ENCODE data around the gene PSMF1.

The PSMF1 gene

DNA sequence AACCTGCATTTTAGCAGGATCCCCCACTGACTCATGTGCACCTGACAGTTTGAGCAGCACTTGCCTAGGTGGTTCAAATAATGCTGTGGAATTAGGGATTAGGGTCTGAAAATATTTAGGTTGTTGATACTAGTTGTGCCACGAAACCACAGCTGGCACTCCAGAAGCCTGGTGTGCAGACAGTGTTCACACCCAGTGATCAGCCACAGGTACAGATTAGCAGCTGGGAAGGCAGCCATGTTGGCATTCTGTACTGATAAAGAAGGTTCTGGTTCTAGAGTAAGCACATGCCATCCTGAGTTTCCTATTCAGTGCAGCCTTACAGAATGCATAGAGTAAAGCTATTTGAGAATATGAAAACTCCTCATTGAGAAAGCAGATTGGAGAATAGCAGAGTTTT lies 36.3 kb downstream of the PSMF1 start:
- POLR2A ChIA-PET = no interaction called here
- TF ChIP-seq ELF4 (IDR thresholded peaks at IDR 0.05) (no peak), SP1 (IDR thresholded peaks at IDR 0.05) (no peak), ZNF384 (IDR thresholded peaks at IDR 0.05) (no peak), LEF1 (IDR thresholded peaks at IDR 0.05; ENCODE audit: borderline replicate concordance) (no peak), TARDBP (IDR thresholded peaks at IDR 0.05) (no peak), ARNT (IDR thresholded peaks at IDR 0.05) (no peak), SUZ12 (IDR thresholded peaks at IDR 0.05) (no peak), FOXA1 (IDR thresholded peaks at IDR 0.05) (no peak), CTBP1 (IDR thresholded peaks at IDR 0.05; ENCODE audit: borderline replicate concordance) (no peak), HDGF (IDR thresholded peaks at IDR 0.05; ENCODE audit: borderline replicate concordance) (no peak), BHLHE40 (IDR thresholded peaks at IDR 0.05; ENCODE audit: borderline replicate concordance) (no peak), L3MBTL2 (conservative IDR thresholded peaks at IDR 0.05) (no peak), FOXK2 (IDR thresholded peaks at IDR 0.05) (no peak), NFRKB (IDR thresholded peaks at IDR 0.05) (no peak), FOXM1 (IDR thresholded peaks at IDR 0.05; ENCODE audit: borderline replicate concordance) (no peak)
- TF ChIP-seq, protein P1, sequence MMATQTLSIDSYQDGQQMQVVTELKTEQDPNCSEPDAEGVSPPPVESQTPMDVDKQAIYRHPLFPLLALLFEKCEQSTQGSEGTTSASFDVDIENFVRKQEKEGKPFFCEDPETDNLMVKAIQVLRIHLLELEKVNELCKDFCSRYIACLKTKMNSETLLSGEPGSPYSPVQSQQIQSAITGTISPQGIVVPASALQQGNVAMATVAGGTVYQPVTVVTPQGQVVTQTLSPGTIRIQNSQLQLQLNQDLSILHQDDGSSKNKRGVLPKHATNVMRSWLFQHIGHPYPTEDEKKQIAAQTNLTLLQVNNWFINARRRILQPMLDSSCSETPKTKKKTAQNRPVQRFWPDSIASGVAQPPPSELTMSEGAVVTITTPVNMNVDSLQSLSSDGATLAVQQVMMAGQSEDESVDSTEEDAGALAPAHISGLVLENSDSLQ (IDR thresholded peaks at IDR 0.05) = no peak
- DNase-seq (ENCODE audit: extremely low spot score) = no peak
- CTCF ChIA-PET = no interaction called here

DNA sequence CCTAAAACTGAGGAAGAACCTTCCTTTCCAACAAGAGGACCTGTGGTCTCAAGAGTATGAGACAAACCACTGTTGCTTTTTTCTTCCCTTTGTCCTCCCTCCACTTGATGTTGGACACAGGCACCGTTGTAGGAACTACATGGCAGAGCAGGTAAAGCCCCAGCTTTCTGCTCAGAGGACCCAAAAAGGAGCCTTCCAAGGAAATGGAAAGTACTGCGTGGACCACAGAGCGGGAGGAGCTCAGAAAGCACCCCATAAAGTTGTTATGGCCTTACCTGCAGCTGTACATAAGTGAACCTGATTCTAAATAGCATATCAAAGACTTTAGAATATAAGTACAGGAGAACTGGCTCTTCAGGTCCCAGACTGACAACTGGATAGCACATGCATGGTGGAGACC lies 36.9 kb downstream of the PSMF1 start:
- TF ChIP-seq TARDBP (IDR thresholded peaks at IDR 0.05) (no peak), FOXK2 (IDR thresholded peaks at IDR 0.05) (no peak)
- POLR2A ChIA-PET = no interaction called here

DNA sequence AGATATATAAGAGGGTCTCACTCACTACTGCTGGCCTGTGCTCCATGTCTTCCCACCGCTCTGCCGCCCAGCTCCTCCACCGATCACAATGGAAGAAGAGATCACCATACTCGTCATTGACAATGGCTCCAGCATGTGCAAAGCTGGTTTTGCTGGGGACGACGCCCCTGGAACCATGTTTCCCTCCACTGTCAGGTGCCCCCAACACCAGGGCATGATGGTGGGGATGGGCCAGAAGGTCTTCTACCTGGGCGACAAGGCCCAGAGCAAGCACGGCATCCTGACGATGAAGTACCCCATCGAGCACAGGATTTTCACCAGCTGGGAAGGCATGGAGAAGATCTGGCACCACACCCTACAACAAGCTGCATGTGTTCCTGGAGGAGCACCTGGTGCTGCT lies 42.1 kb downstream of the PSMF1 start:
- ChIA-PET CTCF (interaction anchor here (0.5 kb wide), 1 partner anchor 20 kb away, joined by 3 read pairs; no protein-coding TSS in a partner anchor), POLR2A (no interaction called here)
- DNase-seq (ENCODE audit: extremely low spot score) = no peak
- TF ChIP-seq HDGF (IDR thresholded peaks at IDR 0.05; ENCODE audit: borderline replicate concordance) (no peak), NFRKB (IDR thresholded peaks at IDR 0.05) (no peak), FOXA1 (IDR thresholded peaks at IDR 0.05) (no peak), ELF4 (IDR thresholded peaks at IDR 0.05) (no peak), CTBP1 (IDR thresholded peaks at IDR 0.05; ENCODE audit: borderline replicate concordance) (no peak), SP1 (IDR thresholded peaks at IDR 0.05) (no peak), ZNF384 (IDR thresholded peaks at IDR 0.05) (no peak), SUZ12 (IDR thresholded peaks at IDR 0.05) (no peak)

More for the DNA sequence above, 36.9 kb downstream of the PSMF1 start:
- DNase-seq (ENCODE audit: extremely low spot score) = no peak
- CTCF ChIA-PET = no interaction called here

DNA sequence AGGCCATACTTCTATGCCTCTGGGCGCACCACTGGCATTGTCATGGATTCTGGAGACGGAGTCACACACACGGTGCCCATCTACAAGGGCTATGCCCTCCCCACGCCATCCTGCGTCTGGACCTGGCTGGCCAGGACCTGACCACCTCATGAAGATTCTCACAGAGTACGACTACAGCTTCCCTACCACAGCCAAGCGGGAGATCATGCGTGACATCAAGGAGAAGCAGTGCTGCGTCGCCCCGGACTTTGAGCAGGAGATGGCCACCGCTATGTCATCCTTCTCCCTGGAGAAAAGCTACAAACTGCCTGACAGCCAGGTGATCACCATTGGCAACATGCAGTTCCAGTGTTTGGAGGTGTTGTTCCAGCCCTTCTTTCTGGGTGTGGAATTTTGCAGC lies 42.6 kb downstream of the PSMF1 start:
- no peak for DNase-seq (ENCODE audit: extremely low spot score)
- ChIA-PET POLR2A (no interaction called here), CTCF (interaction anchor here (0.5 kb wide), 1 partner anchor 21 kb away, joined by 3 read pairs; no protein-coding TSS in a partner anchor)
- no peak for TF ChIP-seq HDGF (IDR thresholded peaks at IDR 0.05; ENCODE audit: borderline replicate concordance)
- TF ChIP-seq FOXA1 (IDR thresholded peaks at IDR 0.05) = no peak
- no peak for TF ChIP-seq BHLHE40 (IDR thresholded peaks at IDR 0.05; ENCODE audit: borderline replicate concordance)
- no peak for TF ChIP-seq ARNT (IDR thresholded peaks at IDR 0.05)
- TF ChIP-seq ZNF384 (IDR thresholded peaks at IDR 0.05) = no peak
- no peak for TF ChIP-seq FOXK2 (IDR thresholded peaks at IDR 0.05)
- TF ChIP-seq SUZ12 (IDR thresholded peaks at IDR 0.05) = no peak
- TF ChIP-seq, protein P1 (IDR thresholded peaks at IDR 0.05) = no peak
- TF ChIP-seq ELF4 (IDR thresholded peaks at IDR 0.05) = no peak

DNA sequence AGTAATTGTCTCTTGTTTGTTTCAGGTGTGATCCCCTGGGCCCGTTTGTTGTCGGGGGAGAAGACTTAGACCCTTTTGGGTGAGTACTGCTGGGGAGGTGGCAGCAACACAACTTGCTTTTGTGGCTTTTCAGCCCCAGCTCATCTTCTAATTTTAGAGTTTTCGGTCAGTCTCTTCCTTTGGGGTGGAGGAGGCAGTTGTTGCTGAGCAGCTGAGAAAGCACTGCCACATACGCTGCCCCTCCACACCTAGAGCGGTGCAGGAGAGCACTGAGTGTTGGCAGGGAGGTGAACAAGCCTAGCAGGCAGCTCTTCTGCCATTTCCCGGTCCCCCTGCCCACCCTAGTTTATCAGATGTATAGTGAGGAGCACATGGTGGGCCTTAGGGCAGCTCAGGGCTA lies 44.7 kb downstream of the PSMF1 start:
- no peak for DNase-seq (ENCODE audit: extremely low spot score)
- ChIA-PET POLR2A (no interaction called here), CTCF (no interaction called here)
- TF ChIP-seq BHLHE40 (IDR thresholded peaks at IDR 0.05; ENCODE audit: borderline replicate concordance) (no peak), SUZ12 (IDR thresholded peaks at IDR 0.05) (no peak), CTBP1 (IDR thresholded peaks at IDR 0.05; ENCODE audit: borderline replicate concordance) (no peak), NFRKB (IDR thresholded peaks at IDR 0.05) (no peak), HDGF (IDR thresholded peaks at IDR 0.05; ENCODE audit: borderline replicate concordance) (no peak)
- TF ChIP-seq, protein P1 (IDR thresholded peaks at IDR 0.05) = no peak

DNA sequence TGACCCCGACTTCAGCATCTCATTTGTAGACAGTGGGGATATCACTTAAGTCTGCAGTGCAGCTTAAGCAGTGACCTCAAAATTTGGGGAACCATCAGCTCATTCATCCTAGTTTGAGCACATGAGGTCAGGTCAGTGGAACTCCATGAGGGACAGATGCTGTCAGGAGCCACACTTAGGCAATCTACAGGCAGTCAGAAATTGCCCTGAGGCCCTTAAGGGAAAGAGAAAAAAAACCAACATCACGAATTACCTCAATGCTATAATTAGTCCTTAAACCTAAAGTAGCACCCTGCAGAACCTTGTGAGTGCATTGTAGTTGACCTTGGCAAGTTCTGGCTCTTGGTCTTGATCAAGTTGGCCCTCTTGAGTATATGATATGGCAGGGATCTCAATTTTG lies 45.3 kb downstream of the PSMF1 start:
- TF ChIP-seq FOXM1 (IDR thresholded peaks at IDR 0.05; ENCODE audit: borderline replicate concordance) (no peak), LEF1 (IDR thresholded peaks at IDR 0.05; ENCODE audit: borderline replicate concordance) (no peak), CTBP1 (IDR thresholded peaks at IDR 0.05; ENCODE audit: borderline replicate concordance) (no peak), FOXK2 (IDR thresholded peaks at IDR 0.05) (no peak), FOXA1 (IDR thresholded peaks at IDR 0.05) (no peak), NFRKB (IDR thresholded peaks at IDR 0.05) (no peak), TARDBP (IDR thresholded peaks at IDR 0.05) (no peak), ELF4 (IDR thresholded peaks at IDR 0.05) (no peak), SP1 (IDR thresholded peaks at IDR 0.05) (no peak), SUZ12 (IDR thresholded peaks at IDR 0.05) (no peak), L3MBTL2 (conservative IDR thresholded peaks at IDR 0.05) (no peak), ZNF384 (IDR thresholded peaks at IDR 0.05) (no peak), HDGF (IDR thresholded peaks at IDR 0.05; ENCODE audit: borderline replicate concordance) (no peak), ARNT (IDR thresholded peaks at IDR 0.05) (no peak), BHLHE40 (IDR thresholded peaks at IDR 0.05; ENCODE audit: borderline replicate concordance) (no peak)
- TF ChIP-seq, protein P1 (IDR thresholded peaks at IDR 0.05) = no peak
- ChIA-PET POLR2A (no interaction called here), CTCF (no interaction called here)
- DNase-seq (ENCODE audit: extremely low spot score) = no peak
